8988T (cell line): ENCODE results near the gene ATP8B3.
A peak's percentile ranks its signal among the peaks of the same experiment; 100 is the strongest.

Experiments
- DNase-seq: peaks from one replicate; pipeline ENCODE4 v3.0.0; 2011

Gene ATP8B3

GRCh38 chr19:1811942-1812425 is at the start of gene ATP8B3:
TSS of gene ATP8B3 (minus strand) at chr19:1812276. CDS start at chr19:1811736, 540 bp downstream.
- peak; percentile 96 for DNase-seq

GRCh38 chr19:1861599-1862031 is 49.5 kb upstream of the ATP8B3 start:
- DNase-seq, result no peak

GRCh38 chr19:1860821-1861598 is 48.9 kb upstream of the ATP8B3 start:
- DNase-seq, result peak; percentile 56

- DNase-seq, result peak; percentile 61
These were observed 48.1 kb upstream of the ATP8B3 start for GRCh38 chr19:1860042-1860775.

GRCh38 chr19:1859331-1859781 is 47.3 kb upstream of the ATP8B3 start:
- DNase-seq, result no peak

- no peak for DNase-seq
These were observed 46.5 kb upstream of the ATP8B3 start for GRCh38 chr19:1858412-1859081.

- DNase-seq, result no peak
These were observed 45.7 kb upstream of the ATP8B3 start for GRCh38 chr19:1857648-1858326.

- no peak for DNase-seq
These were observed 44.9 kb upstream of the ATP8B3 start for GRCh38 chr19:1856698-1857603.

- DNase-seq, result no peak
These were observed 44.2 kb upstream of the ATP8B3 start for GRCh38 chr19:1856345-1856697.

- no peak for DNase-seq
These were observed 43.8 kb upstream of the ATP8B3 start for GRCh38 chr19:1855828-1856255.

- DNase-seq, result peak; percentile 98
These were observed 43.2 kb upstream of the ATP8B3 start for GRCh38 chr19:1855040-1855827.

GRCh38 chr19:1854542-1855039 is 42.5 kb upstream of the ATP8B3 start:
- no peak for DNase-seq

GRCh38 chr19:1854039-1854541 is 42.0 kb upstream of the ATP8B3 start:
- DNase-seq, result no peak

- peak; percentile 92 for DNase-seq
These were observed 41.4 kb upstream of the ATP8B3 start for GRCh38 chr19:1853295-1854038.

- no peak for DNase-seq
These were observed 40.6 kb upstream of the ATP8B3 start for GRCh38 chr19:1852581-1853128.

- no peak for DNase-seq
These were observed 39.8 kb upstream of the ATP8B3 start for GRCh38 chr19:1851654-1852580.

- DNase-seq, result no peak
These were observed 39.0 kb upstream of the ATP8B3 start for GRCh38 chr19:1850809-1851653.
